Endothelial cell of umbilical vein (primary cell): ENCODE measurements around the gene UCHL1. TPM values are rescaled to one million over a fixed set of nuclear protein-coding genes. Genes with fewer than 3 reads are reported as not detected.

Source experiments
- BruUV-seq: library from RNA; stranded (reverse); fragments of 400-500 nt; replicated peaks from 2 replicates; lab custom pipeline; 2021; lab: Mats Ljungman, UMichigan
- CTCF ChIA-PET: fragments of 300-600, 350-600 bp; sonication (Branson Sonifier 250); formaldehyde crosslinking; loops from one replicate; lab custom pipeline; 2021; ENCODE audit warnings: antibody characterized with exemption, inconsistent platforms; lab: Charles Lee
- POLR2A ChIA-PET: fragments of 300-600, 350-600 bp; sonication (Branson Sonifier 250); formaldehyde crosslinking; loops from one replicate; lab custom pipeline; 2021; ENCODE audit warnings: antibody characterized with exemption, inconsistent platforms; lab: Charles Lee
- DNase-seq: peaks from one replicate; pipeline ENCODE4 v3.0.0-alpha.2; 2011; ENCODE audit warnings: low read depth, low spot score
- FAIRE-seq: peaks from 2 replicates; lab custom pipeline; 2011; peaks lifted over from hg19 to GRCh38; lab: Jason Lieb, UNC
- H2AFZ ChIP-seq: 2 replicates; pipeline ENCODE4 v1.6.0; 2012; ENCODE audit warnings: low read depth, low read length, control low read depth, inconsistent platforms
- H3K27ac ChIP-seq: 2 replicates; pipeline ENCODE4 v1.5.1; 2011; ENCODE audit warnings: low read depth, mild to moderate bottlenecking, control low read depth, low read length, moderate library complexity; ENCODE audit not compliant: insufficient read depth
- H3K27me3 ChIP-seq, 2 experiments: 2 replicates each; pipeline versions ENCODE4 v1.6.0 to v1.6.1; 2011; ENCODE audit warnings: low read length in 2 of 2, mixed read lengths in 1 of 2; ENCODE audit not compliant: control insufficient read depth in 2 of 2, insufficient read depth in 2 of 2
- H3K36me3 ChIP-seq, 2 experiments: 2 replicates in 1 of 2; 3 replicates in 1 of 2; pipeline ENCODE4 v1.5.1; 2011; ENCODE audit warnings: low read length in 2 of 2, mild to moderate bottlenecking in 1 of 2, moderate library complexity in 1 of 2; ENCODE audit not compliant: control insufficient read depth in 2 of 2, insufficient read depth in 2 of 2; ENCODE audit errors: extremely low read depth in 1 of 2
- H3K4me1 ChIP-seq: 3 replicates; pipeline ENCODE4 v1.5.1; 2011; ENCODE audit warnings: mild to moderate bottlenecking, low read length; ENCODE audit not compliant: control insufficient read depth, insufficient read depth; ENCODE audit errors: extremely low read depth
- H3K4me2 ChIP-seq: 2 replicates; pipeline ENCODE4 v1.6.1; 2011; ENCODE audit warnings: low read length, control low read depth, mixed read lengths; ENCODE audit not compliant: insufficient read depth
- H3K4me3 ChIP-seq, 3 experiments: fragments of 200-600 bp in 1 of 3; sonication (generic), shearing (Covaris generic) in 1 of 3; replicated peaks in 1 of 3; 2 replicates each; pipeline ENCODE4 v1.5.1; 2011 to 2016; ENCODE audit warnings: control low read depth in 3 of 3, low read length in 3 of 3, mild to moderate bottlenecking in 2 of 3, inconsistent platforms in 1 of 3, low read depth in 1 of 3, moderate library complexity in 1 of 3; ENCODE audit not compliant: insufficient read depth in 1 of 3
- H3K79me2 ChIP-seq: 2 replicates; pipeline ENCODE4 v1.6.0; 2012; ENCODE audit warnings: low read length, inconsistent platforms; ENCODE audit not compliant: control insufficient read depth, insufficient read depth
- H3K9ac ChIP-seq: replicated peaks from 2 replicates; pipeline ENCODE3; 2011; ENCODE audit warnings: low read length, control low read depth; ENCODE audit not compliant: insufficient read depth; ENCODE audit errors: extremely low read depth
- H3K9me1 ChIP-seq: replicated peaks from 3 replicates; pipeline ENCODE4 v1.6.0; 2011; ENCODE audit warnings: mild to moderate bottlenecking, low read length; ENCODE audit not compliant: control insufficient read depth, insufficient read depth; ENCODE audit errors: extremely low read depth
- H3K9me3 ChIP-seq: replicated peaks from 2 replicates; pipeline ENCODE4 v1.5.1; 2012; ENCODE audit warnings: low read length, inconsistent platforms; ENCODE audit not compliant: control insufficient read depth, insufficient read depth
- H4K20me1 ChIP-seq: replicated peaks from 2 replicates; pipeline ENCODE3; 2011; ENCODE audit warnings: mild to moderate bottlenecking, low read length; ENCODE audit not compliant: control insufficient read depth, insufficient read depth; ENCODE audit errors: extremely low read depth
- EZH2 ChIP-seq: IDR thresholded peaks from 2 replicates; pipeline ENCODE4 v1.6.1; 2012; ENCODE audit warnings: borderline replicate concordance, low read depth, mild to moderate bottlenecking, moderate library complexity, low read length, inconsistent platforms; ENCODE audit not compliant: severe bottlenecking
- FOS ChIP-seq: IDR thresholded peaks from 2 replicates; pipeline ENCODE4 v1.6.1; 2011; ENCODE audit warnings: mild to moderate bottlenecking, low read length, moderate library complexity, borderline replicate concordance; ENCODE audit not compliant: insufficient read depth
- GATA2 ChIP-seq: IDR thresholded peaks from 2 replicates; pipeline ENCODE4 v1.7.0; 2011; ENCODE audit warnings: low read depth, mild to moderate bottlenecking, moderate library complexity, mixed read lengths, low read length; ENCODE audit not compliant: insufficient read length, insufficient read depth
- JUN ChIP-seq: IDR thresholded peaks from 2 replicates; pipeline ENCODE4 v1.6.1; 2011; ENCODE audit warnings: borderline replicate concordance, low read depth; ENCODE audit not compliant: insufficient read length, insufficient read depth
- MYC ChIP-seq: IDR thresholded peaks from one replicate; pipeline ENCODE4 v1.6.1; 2011; ENCODE audit warnings: mild to moderate bottlenecking, low read depth, low read length
- POLR2A ChIP-seq: IDR thresholded peaks from 2 replicates; pipeline ENCODE4 v1.6.1; 2012; ENCODE audit warnings: low read depth, mild to moderate bottlenecking, control low read depth, low read length
- POLR2AphosphoS5 ChIP-seq: IDR thresholded peaks from 2 replicates; pipeline ENCODE4 v1.6.1; 2012; ENCODE audit warnings: low read depth, mild to moderate bottlenecking, control low read depth, low read length, moderate library complexity; ENCODE audit not compliant: insufficient read depth
- dilution Hi-C: fragments of 300-500 bp; cut with MboI; formaldehyde crosslinking; loops from one replicate; pipeline ENCODE4 v1.15.0; 2019; ENCODE audit warnings: low sequenced_read_pairs; ENCODE audit not compliant: extremely low pct_ligation_motif_present
- intact Hi-C: fragments of 100-400 bp; cut with micrococcal nuclease; formaldehyde crosslinking; loops from one replicate; pipeline ENCODE4 v1.10.0; 2022
- polyA plus RNA-seq, 4 experiments: library from polyadenylated mRNA; depleted of rRNA in 3 of 4; stranded (reverse) in 3 of 4; unstranded in 1 of 4; fragments of >200 nt; gene quantifications; 2 replicates each; pipeline versions ENCODE4 v1.2.1 to v1.2.3, GENCODE V29; 2011 to 2012; ENCODE audit warnings: missing spikeins in 1 of 4
- total RNA-seq: library from RNA; stranded (reverse); gene quantifications from 2 replicates; pipeline ENCODE4 v1.2.3, GENCODE V29; 2021
- TF ChIP-seq, protein P1 (sequence below), 2 donors: IDR thresholded peaks; 1 replicate in 1 of 2; 2 replicates in 1 of 2; pipeline ENCODE4 v1.5.1; 2011; ENCODE audit warnings: low read length in 2 of 2, mild to moderate bottlenecking in 2 of 2, moderate library complexity in 2 of 2, control low read depth in 1 of 2, inconsistent platforms in 1 of 2, low read depth in 1 of 2; ENCODE audit not compliant: insufficient read depth in 1 of 2; ENCODE audit errors: extremely low read depth in 1 of 2
- TF ChIP-seq, protein P2 (sequence below): IDR thresholded peaks from 2 replicates; pipeline ENCODE4 v1.6.1; 2011; ENCODE audit not compliant: insufficient read depth, insufficient read length

UCHL1 gene
- total and polyA plus RNA-seq, 2 donors (not counting 3 experiments of a cell fraction or from before 2014, with no cell fraction given), result 501 to 1,128 TPM

GRCh38 chr4:41207291-41207831, 49.4 kb upstream of the UCHL1 start:
- H3K4me2 ChIP-seq, result no peak overlapping the region
- H2AFZ ChIP-seq, result no peak overlapping the region
- dilution Hi-C loops, result loop anchor here (25.0 kb wide), 1 partner anchor 270 kb away; no protein-coding TSS in a partner anchor
- H3K9ac ChIP-seq, result no peak overlapping the region
- H4K20me1 ChIP-seq, result no peaks in the 10 kb centered on the region
- DNase-seq, result no peak
- no peaks in the 10 kb centered on the region for H3K9me1 ChIP-seq
- no peaks in the 10 kb centered on the region for H3K27me3 ChIP-seq
- H3K79me2 ChIP-seq, result peaks cover 90% of the 10 kb centered on the region
- peaks cover 65% of the 10 kb centered on the region for H3K4me1 ChIP-seq
- TF ChIP-seq EZH2, result no peak
- TF ChIP-seq GATA2, result no peak
- TF ChIP-seq MYC, result no peak
- TF ChIP-seq, protein P1, sequence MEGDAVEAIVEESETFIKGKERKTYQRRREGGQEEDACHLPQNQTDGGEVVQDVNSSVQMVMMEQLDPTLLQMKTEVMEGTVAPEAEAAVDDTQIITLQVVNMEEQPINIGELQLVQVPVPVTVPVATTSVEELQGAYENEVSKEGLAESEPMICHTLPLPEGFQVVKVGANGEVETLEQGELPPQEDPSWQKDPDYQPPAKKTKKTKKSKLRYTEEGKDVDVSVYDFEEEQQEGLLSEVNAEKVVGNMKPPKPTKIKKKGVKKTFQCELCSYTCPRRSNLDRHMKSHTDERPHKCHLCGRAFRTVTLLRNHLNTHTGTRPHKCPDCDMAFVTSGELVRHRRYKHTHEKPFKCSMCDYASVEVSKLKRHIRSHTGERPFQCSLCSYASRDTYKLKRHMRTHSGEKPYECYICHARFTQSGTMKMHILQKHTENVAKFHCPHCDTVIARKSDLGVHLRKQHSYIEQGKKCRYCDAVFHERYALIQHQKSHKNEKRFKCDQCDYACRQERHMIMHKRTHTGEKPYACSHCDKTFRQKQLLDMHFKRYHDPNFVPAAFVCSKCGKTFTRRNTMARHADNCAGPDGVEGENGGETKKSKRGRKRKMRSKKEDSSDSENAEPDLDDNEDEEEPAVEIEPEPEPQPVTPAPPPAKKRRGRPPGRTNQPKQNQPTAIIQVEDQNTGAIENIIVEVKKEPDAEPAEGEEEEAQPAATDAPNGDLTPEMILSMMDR (IDR thresholded peaks at IDR 0.05; ENCODE audit: extremely low read depth in 1 of 2, insufficient read depth in 1 of 2, low read depth in 1 of 2, low read length in 2 of 2), result no peak
- no peak for TF ChIP-seq POLR2AphosphoS5
- TF ChIP-seq POLR2A, result no peak
- TF ChIP-seq JUN, result no peak
- TF ChIP-seq FOS, result no peak
- TF ChIP-seq, protein P2, sequence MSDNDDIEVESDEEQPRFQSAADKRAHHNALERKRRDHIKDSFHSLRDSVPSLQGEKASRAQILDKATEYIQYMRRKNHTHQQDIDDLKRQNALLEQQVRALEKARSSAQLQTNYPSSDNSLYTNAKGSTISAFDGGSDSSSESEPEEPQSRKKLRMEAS, result no peak
- H3K36me3 ChIP-seq, result no peaks in the 10 kb centered on the region
- no TSS peak for BruUV-seq
- no peak for FAIRE-seq
- H3K9me3 ChIP-seq, result no peaks in the 10 kb centered on the region
- intact Hi-C loops, result no loop called here
- H3K4me3 ChIP-seq, result no peak overlapping the region
- ChIA-PET CTCF (interaction anchor here (1.3 kb wide), 1 partner anchor 31 kb away, joined by 5 read pairs; no protein-coding TSS in a partner anchor), POLR2A (no interaction called here)
- H3K27ac ChIP-seq, result no peak overlapping the region
